Astrocyte (in vitro differentiated cells and primary cell): ENCODE results near the gene TESK2. TPM values are rescaled to one million over a fixed set of nuclear protein-coding genes. Genes with fewer than 3 reads are reported as not detected.
"Not testable (repeated sequence)": the region's sequence is repeated elsewhere in the genome, so short reads cannot be mapped to it uniquely, and the experiment has no call there.

Source experiments
- DNase-seq: peaks from one replicate; pipeline ENCODE4 v3.0.0-alpha.2; 2010; ENCODE audit warnings: low read depth
- FAIRE-seq: peaks from 2 replicates; lab custom pipeline; 2011; peaks lifted over from hg19 to GRCh38; lab: Jason Lieb, UNC
- H2AFZ ChIP-seq: 2 replicates; pipeline ENCODE4 v1.6.0; 2012; ENCODE audit warnings: low read depth, low read length, inconsistent platforms
- H3K27ac ChIP-seq: 2 replicates; pipeline ENCODE4 v1.5.1; 2011; ENCODE audit warnings: low read depth, low read length, inconsistent platforms
- H3K27me3 ChIP-seq: 2 replicates; pipeline ENCODE4 v1.6.0; 2011; ENCODE audit warnings: low read length, inconsistent platforms; ENCODE audit not compliant: insufficient read depth
- H3K36me3 ChIP-seq: 2 replicates; pipeline ENCODE4 v1.5.1; 2011; ENCODE audit warnings: low read length, inconsistent platforms; ENCODE audit not compliant: insufficient read depth
- H3K4me1 ChIP-seq: 2 replicates; pipeline ENCODE4 v1.5.1; 2011; ENCODE audit warnings: low read length, inconsistent platforms; ENCODE audit not compliant: insufficient read depth
- H3K4me2 ChIP-seq: 2 replicates; pipeline ENCODE4 v1.6.0; 2012; ENCODE audit warnings: low read length, inconsistent platforms
- H3K4me3 ChIP-seq: 2 replicates; pipeline ENCODE4 v1.5.1; 2011; ENCODE audit warnings: low read depth, mild to moderate bottlenecking, low read length, inconsistent platforms; ENCODE audit not compliant: insufficient read depth
- H3K79me2 ChIP-seq: 2 replicates; pipeline ENCODE4 v1.6.0; 2012; ENCODE audit warnings: mild to moderate bottlenecking, low read length, inconsistent platforms; ENCODE audit not compliant: insufficient read depth
- H3K9ac ChIP-seq: 2 replicates; pipeline ENCODE4 v1.6.0; 2012; ENCODE audit warnings: mild to moderate bottlenecking, low read length, inconsistent platforms
- H3K9me3 ChIP-seq: 2 replicates; pipeline ENCODE4 v1.5.1; 2012; ENCODE audit warnings: low read depth, mild to moderate bottlenecking, low read length, inconsistent platforms; ENCODE audit not compliant: insufficient read depth
- H4K20me1 ChIP-seq: 2 replicates; pipeline ENCODE4 v1.6.0; 2012; ENCODE audit warnings: low read length, inconsistent platforms; ENCODE audit not compliant: insufficient read depth
- H3K27ac Mint-ChIP-seq: one replicate; pipeline ENCODE4 v1.8.0; 2021; ENCODE audit warnings: mild to moderate bottlenecking, mixed read lengths; ENCODE audit not compliant: unreplicated experiment
- H3K27me3 Mint-ChIP-seq: one replicate; pipeline ENCODE4 v1.8.0; 2021; ENCODE audit warnings: low read depth, mixed read lengths; ENCODE audit not compliant: unreplicated experiment
- H3K36me3 Mint-ChIP-seq: one replicate; pipeline ENCODE4 v1.8.0; 2021; ENCODE audit warnings: low read depth, mixed read lengths; ENCODE audit not compliant: unreplicated experiment
- H3K4me1 Mint-ChIP-seq: one replicate; pipeline ENCODE4 v1.8.0; 2021; ENCODE audit warnings: low read depth, mixed read lengths; ENCODE audit not compliant: unreplicated experiment
- H3K4me3 Mint-ChIP-seq: one replicate; pipeline ENCODE4 v1.8.0; 2021; ENCODE audit warnings: mild to moderate bottlenecking, moderate library complexity, mixed read lengths; ENCODE audit not compliant: unreplicated experiment
- H3K9me3 Mint-ChIP-seq: one replicate; pipeline ENCODE4 v1.8.0; 2021; ENCODE audit warnings: mild to moderate bottlenecking, mixed read lengths; ENCODE audit not compliant: unreplicated experiment
- CTCF ChIP-seq: IDR thresholded peaks from 2 replicates; pipeline ENCODE4 v1.5.1; 2011; ENCODE audit warnings: low read depth, mild to moderate bottlenecking, inconsistent platforms, low read length, moderate library complexity; ENCODE audit not compliant: insufficient read depth
- EZH2 ChIP-seq: IDR thresholded peaks from 2 replicates; pipeline ENCODE4 v1.6.1; 2012; ENCODE audit warnings: mild to moderate bottlenecking, low read length, inconsistent platforms; ENCODE audit not compliant: insufficient read depth
- total RNA-seq: library from RNA; stranded (reverse); gene quantifications from 2 replicates; pipeline ENCODE4 v1.2.1, GENCODE V29; 2021

Gene TESK2
- total RNA-seq, 1 donor from 2014 or later: 1.7 TPM

- DNase-seq (no peak), FAIRE-seq (no peak)
- Mint-ChIP-seq H3K27ac (no peak overlapping the region), H3K27me3 (no peaks in the 10 kb centered on the region), H3K36me3 (no peaks in the 10 kb centered on the region), H3K4me3 (no peak overlapping the region), H3K9me3 (no peaks in the 10 kb centered on the region), H3K4me1 (no peaks in the 10 kb centered on the region)
- H2AFZ ChIP-seq: no peak overlapping the region
- no peaks in the 10 kb centered on the region for H3K4me1 ChIP-seq
- H3K79me2 ChIP-seq: no peaks in the 10 kb centered on the region
- TF ChIP-seq EZH2: no peak
- no peak for TF ChIP-seq CTCF
- H3K9ac ChIP-seq: no peak overlapping the region
- no peaks in the 10 kb centered on the region for H3K9me3 ChIP-seq
- H3K27ac ChIP-seq: no peak overlapping the region
- H3K4me3 ChIP-seq: no peak overlapping the region
- H3K4me2 ChIP-seq: no peak overlapping the region
- no peaks in the 10 kb centered on the region for H3K27me3 ChIP-seq
- H4K20me1 ChIP-seq: no peaks in the 10 kb centered on the region
- no peaks in the 10 kb centered on the region for H3K36me3 ChIP-seq
These were observed 125.9 kb downstream of the TESK2 start for GRCh38 chr1:45365051-45365450.

GRCh38 chr1:45364294-45364693, 126.7 kb downstream of the TESK2 start:
- Mint-ChIP-seq H3K27ac (no peak overlapping the region), H3K9me3 (no peaks in the 10 kb centered on the region), H3K27me3 (no peaks in the 10 kb centered on the region), H3K4me1 (no peaks in the 10 kb centered on the region), H3K4me3 (no peak overlapping the region), H3K36me3 (no peaks in the 10 kb centered on the region)
- H3K4me2 ChIP-seq: no peak overlapping the region
- no peak overlapping the region for H3K4me3 ChIP-seq
- H3K36me3 ChIP-seq: no peaks in the 10 kb centered on the region
- TF ChIP-seq EZH2 (no peak), CTCF (no peak)
- DNase-seq: no peak
- H3K9me3 ChIP-seq: no peaks in the 10 kb centered on the region
- no peak for FAIRE-seq
- H2AFZ ChIP-seq: no peak overlapping the region
- H3K4me1 ChIP-seq: no peaks in the 10 kb centered on the region
- no peaks in the 10 kb centered on the region for H3K79me2 ChIP-seq
- no peak overlapping the region for H3K27ac ChIP-seq
- no peak overlapping the region for H3K9ac ChIP-seq
- no peaks in the 10 kb centered on the region for H4K20me1 ChIP-seq
- no peaks in the 10 kb centered on the region for H3K27me3 ChIP-seq

DNA sequence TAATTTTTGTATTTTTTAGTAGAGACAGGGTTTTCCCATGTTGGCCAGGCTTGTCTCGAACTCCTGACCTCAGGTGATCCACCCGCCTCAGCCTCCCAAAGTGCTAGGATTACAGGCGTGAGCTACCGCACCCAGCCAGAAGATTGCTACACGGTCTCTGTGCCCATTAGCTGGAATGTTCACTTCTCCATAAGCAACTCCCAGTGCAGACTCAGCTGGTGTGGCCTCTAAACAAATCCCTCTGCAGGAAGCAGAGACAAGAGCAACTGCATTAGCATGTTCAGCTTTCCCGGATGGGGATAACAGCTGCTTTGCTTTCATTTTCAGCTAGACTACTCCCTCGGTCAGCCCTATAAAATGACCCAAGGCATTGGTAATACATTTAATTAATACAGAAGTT, 130.0 kb downstream of the TESK2 start:
- not testable (repeated sequence) for H3K9ac ChIP-seq, H4K20me1 ChIP-seq, H3K27ac Mint-ChIP-seq, H3K27me3 Mint-ChIP-seq, H3K36me3 Mint-ChIP-seq, H3K4me1 Mint-ChIP-seq, FAIRE-seq, H3K27me3 ChIP-seq, H3K79me2 ChIP-seq, H3K4me3 Mint-ChIP-seq, H3K9me3 ChIP-seq, H3K4me3 ChIP-seq, H3K9me3 Mint-ChIP-seq, H3K27ac ChIP-seq, DNase-seq, H3K4me1 ChIP-seq, H3K36me3 ChIP-seq, H3K4me2 ChIP-seq
- peak overlapping the region; percentile 41 for H2AFZ ChIP-seq
